ENCODE results near the gene PMM1.
"Not testable (repeated sequence)": the region's sequence is repeated elsewhere in the genome, so short reads cannot be mapped to it uniquely, and the experiment has no call there.

The PMM1 gene

GRCh38 chr22:41563051-41563711, 26.5 kb downstream of the PMM1 start:
- DNase-seq (ENCODE audit: low read depth, low spot score): no peak

DNA sequence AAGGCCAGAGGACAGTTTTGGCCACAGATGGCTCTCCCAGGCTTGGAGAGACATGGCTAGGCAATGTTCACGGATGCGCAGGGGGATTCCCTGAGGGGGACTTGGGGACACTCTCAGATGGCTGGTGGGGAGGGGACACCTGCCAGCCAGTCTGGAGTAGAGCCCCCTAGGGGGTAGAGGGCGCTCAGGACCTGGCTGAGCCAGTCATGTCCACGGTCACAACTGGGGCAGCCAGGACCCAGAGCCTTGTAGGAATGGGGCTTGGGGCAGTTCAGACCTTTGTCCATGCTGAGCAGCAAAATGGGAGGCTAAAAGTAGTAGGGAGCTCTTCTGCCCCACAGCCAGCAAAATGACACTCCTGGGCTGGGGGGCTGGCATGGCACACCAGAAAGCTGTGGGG, 27.2 kb downstream of the PMM1 start:
- DNase-seq (ENCODE audit: low read depth, low spot score): no peak

DNA sequence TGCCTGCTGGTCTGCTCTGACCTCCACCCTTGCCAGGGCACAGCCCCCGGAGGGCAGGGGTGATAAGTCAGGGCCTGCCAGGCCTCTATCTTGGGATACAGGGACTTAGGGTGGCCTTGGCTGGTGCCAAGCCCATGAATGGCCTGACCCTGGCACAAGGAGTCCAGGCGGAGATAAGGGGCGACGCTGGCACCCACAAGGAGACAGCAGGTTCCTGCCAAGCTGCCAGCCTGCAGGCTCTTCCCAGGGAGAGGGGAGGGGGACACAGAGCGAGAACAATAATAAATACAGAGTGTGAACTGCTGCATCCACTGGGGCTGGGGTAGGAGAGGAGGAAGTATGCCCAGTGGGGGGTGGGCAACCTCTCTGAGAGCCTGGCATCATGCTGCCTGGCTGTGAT, 27.9 kb downstream of the PMM1 start:
- no peak for DNase-seq (ENCODE audit: low read depth, low spot score)

DNA sequence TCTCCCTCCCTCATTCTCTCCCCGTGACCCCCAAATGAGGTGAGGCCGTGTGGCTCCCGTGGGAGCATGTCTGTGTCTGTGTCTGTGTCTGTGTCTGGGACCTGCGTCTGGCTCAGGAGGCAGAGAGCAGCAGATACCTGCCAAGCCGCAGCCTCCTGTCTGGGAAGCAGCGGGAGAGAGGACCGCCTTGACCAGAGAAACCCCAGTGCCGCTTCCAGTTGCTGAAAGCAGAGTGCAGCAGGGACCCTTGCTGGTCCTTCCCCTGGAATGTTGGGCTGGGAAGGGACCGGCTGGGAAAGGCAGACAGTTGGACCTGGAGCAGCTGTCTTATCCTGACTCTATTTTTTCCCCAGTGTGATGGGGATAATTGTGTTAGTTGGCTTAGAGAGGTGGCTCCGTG, 28.3 kb downstream of the PMM1 start:
- DNase-seq (ENCODE audit: low read depth, low spot score): no peak

GRCh38 chr22:41560095-41560471, 29.6 kb downstream of the PMM1 start:
- no peak for DNase-seq (ENCODE audit: low read depth, low spot score)

DNA sequence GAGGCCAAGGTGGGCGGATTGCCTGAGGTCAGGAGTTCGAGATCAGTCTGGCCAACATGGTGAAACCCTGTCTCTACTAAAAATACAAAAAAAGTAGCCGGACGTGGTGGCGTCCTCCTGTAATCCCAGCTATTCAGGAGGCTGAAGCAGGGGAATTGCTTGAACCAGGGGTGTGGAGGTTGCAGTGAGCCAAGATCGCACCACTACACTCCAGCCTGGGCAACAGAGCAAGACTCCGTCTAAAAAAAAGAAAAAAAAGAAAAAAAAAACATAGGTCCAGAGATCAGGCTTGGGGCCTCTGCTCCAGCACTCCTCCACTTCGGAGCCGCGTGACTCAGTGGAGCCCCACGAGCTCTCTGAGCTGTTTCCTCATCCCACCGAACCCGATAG, 31.4 kb downstream of the PMM1 start:
- not testable (repeated sequence) for DNase-seq (ENCODE audit: low read depth, low spot score)

GRCh38 chr22:41557401-41558240, 32.0 kb downstream of the PMM1 start:
- DNase-seq (ENCODE audit: low read depth, low spot score): no peak

DNA sequence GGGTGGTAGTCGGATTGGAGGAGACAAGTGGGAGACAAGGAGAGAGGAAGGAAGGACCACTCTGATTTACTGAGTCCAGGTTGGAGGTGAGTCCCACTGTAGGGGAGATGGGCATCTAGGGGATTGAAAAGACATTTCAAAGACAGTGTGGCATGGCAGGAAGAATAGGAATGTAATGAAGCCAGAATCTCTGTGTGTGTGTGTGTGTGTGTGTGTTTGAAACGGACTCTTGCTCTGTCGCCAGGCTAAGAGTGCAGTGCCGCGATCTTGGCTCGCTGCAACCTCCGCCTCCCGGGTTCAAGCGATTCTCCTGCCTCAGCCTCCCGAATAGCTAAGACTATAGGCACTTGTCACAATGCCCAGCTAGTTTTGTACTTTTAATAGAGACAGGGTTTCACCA, 33.1 kb downstream of the PMM1 start:
- DNase-seq (ENCODE audit: low read depth, low spot score): no peak

DNA sequence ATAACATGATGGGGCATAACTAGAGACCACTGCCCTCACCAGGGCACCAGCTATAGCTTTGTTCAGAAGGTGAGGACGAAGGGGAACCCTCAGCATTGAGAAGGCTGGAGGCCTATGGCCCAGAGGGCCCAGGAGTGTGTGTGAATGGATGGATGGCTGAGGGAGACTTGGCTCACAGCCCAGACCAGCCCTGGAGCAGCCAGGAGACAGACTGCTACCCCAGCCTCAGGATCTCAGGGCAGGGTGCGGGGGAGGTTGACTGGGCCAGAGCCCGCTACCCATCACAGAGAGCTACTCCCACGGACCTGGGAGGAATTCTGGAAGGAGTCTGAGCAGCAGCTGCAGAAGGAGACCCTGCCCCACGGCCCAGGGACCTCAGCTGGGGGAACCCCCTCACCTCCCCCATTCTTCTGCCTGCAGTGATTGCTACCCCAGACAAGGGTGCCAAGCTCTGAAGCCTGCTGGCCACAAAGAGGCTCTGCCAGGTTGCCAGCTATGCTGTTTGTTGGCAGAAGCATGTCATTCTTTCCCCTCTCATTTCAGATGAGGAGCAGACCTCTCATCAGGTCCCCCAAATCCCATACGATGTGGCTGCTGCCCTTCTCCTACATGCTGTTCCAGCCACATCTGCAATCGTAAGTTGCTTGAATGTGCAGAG, 34.2 kb downstream of the PMM1 start:
- DNase-seq (ENCODE audit: low read depth, low spot score): no peak

DNA sequence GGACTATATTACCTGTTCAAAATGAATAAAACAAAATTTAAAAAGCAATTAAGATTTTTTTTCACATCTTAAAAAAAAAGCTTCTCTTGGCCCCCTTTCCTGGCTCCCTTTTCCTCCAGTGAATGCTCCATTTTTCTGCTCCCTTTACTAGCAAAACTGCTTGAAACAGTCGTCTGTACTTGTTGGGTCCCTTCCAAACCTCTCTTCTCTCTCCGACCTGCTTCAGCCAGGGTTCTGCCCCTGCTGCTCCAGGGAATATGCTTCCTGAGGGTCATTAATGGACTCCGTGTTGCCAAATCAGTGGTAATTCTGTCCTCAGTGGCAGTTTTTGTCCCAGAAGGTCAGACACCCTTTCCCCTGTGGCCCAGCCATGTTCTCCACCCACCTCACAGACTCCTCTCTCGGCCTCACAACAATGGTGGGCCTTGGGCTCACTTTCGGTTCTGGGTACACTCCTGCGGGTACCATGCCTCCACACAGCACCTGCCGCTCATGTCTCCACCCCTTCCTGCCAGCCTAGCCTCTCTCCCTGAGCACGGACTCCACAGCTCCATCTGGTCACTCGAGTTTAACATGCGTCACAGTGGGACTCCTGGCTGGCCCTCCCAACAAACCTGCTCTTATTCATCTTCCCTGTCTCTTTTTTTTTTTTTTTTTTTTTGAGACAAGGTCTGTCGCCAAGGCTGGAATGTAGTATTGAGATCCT, 37.6 kb downstream of the PMM1 start:
- no peak for DNase-seq (ENCODE audit: low read depth, low spot score)

GRCh38 chr22:41550952-41551491, 38.6 kb downstream of the PMM1 start:
- no peak for DNase-seq (ENCODE audit: low read depth, low spot score)

DNA sequence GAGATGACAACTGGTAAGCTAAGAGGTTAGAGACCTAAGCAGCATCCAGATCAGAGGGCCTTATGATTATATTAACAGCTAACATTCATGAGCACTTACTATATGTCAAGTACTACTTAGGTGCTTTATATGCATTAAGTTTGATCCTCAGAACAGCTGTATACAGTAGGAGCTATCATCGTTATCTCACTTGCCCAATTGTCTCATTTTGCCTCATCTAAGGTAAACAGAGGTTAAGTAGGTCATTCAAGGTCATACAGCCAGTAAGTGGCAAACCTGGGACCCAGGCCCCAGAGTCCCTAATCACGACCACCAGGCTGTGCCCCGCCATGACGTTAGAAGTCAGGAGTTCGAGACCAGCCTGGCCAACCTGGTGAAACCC, 40.8 kb downstream of the PMM1 start:
- DNase-seq (ENCODE audit: low read depth, low spot score): no peak

DNA sequence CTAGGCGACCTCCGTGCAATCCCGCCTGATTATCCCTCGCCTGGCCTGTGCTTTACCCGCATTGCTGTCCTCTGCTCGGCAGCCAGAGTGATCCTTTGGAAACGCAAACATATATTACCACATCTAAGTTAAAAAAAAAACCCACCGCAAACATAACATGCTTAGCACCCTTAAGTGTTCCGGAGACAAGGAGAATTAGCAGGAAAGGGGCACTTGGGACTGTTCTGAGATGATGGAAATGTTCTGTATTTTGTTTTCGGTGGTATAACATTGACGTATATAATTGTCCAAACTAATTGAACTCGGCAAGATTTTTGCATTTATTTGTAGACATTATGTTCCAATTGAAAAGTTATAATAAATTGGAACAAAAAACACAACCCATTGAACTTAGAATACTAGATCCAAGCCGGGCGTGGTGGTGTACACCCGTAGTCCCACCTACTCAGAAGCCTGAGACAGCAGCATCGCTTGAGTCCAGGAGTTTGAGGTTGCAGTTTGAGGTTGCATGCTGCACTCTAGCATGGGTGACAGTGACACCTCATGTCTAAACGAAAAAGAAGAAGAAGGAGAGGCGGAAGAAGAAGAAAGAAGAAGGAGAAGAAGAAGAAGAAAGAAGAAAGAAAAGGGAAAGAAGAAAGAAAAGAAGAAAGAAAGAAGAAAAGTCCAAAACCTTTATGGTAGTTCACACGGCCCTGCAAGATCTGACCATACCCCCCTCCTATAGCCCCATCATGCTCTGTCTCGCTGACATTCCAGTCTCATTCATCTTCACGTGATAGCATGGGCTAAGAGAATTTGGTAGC, 44.8 kb downstream of the PMM1 start:
- no peak for DNase-seq (ENCODE audit: low read depth, low spot score)

GRCh38 chr22:41543854-41544670, 45.6 kb downstream of the PMM1 start, which contains the start of gene POLR3H:
Gene POLR3H (minus strand): TSS chr22:41544470. CDS start chr22:41544101, 369 bp downstream.
- peak; percentile 91 for DNase-seq (ENCODE audit: low read depth, low spot score)

GRCh38 chr22:41542224-41542623, 47.4 kb downstream of the PMM1 start:
- no peak for DNase-seq (ENCODE audit: low read depth, low spot score)

DNA sequence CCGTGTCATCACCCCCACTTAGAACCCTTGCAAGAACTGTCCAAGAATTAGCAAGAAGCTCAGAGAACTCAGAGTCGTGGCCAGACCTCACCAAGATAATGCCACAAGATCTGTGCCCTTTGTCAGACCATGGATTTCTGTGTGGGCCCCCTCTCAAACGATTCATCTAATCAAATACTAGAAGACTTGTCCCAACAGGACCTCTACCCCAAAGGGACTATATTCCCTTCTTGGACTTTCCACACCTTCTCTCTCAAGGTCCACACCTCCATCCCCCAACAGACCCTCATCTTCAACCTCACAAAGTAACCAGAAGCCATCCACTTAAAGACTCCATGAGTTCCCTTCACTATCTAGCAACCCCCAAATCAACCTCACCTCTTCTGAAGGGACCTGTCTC, 48.2 kb downstream of the PMM1 start:
- DNase-seq (ENCODE audit: low read depth, low spot score): no peak

DNA sequence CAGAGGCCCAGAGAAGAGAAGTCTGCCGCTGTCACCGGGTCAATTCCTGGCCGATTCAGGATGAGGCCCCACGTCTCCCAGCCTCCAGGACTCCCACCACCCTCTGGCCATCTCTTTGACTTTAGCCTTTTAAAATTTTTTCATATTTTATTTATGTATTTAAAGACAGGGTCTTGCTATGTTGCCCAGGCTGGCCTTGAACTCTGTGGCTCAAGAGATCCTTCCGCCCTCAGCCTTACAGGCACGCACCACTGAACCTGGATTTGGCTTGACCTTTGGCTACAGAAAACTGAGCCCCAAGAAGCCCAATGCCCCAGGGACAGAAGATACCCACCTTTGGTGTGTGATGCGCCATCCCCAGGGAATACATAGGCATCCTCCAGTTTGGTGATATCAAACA, 49.3 kb downstream of the PMM1 start:
- DNase-seq (ENCODE audit: low read depth, low spot score): no peak

DNA sequence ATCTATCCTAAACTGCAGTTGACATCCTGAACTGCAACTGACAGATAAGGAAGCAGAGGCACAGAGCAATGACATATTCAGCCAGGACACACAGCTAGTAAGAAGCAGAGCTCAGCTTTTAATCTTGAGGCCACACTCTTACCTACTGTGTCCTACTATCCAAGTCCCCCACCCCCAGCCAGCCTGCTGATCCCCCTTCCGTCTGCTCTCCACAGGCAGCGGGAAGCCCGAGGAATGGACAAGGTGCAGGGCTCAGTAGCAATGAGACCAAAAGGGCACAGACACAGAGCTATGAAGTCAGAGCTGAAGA, 49.7 kb downstream of the PMM1 start:
- no peak for DNase-seq (ENCODE audit: low read depth, low spot score)

DNA sequence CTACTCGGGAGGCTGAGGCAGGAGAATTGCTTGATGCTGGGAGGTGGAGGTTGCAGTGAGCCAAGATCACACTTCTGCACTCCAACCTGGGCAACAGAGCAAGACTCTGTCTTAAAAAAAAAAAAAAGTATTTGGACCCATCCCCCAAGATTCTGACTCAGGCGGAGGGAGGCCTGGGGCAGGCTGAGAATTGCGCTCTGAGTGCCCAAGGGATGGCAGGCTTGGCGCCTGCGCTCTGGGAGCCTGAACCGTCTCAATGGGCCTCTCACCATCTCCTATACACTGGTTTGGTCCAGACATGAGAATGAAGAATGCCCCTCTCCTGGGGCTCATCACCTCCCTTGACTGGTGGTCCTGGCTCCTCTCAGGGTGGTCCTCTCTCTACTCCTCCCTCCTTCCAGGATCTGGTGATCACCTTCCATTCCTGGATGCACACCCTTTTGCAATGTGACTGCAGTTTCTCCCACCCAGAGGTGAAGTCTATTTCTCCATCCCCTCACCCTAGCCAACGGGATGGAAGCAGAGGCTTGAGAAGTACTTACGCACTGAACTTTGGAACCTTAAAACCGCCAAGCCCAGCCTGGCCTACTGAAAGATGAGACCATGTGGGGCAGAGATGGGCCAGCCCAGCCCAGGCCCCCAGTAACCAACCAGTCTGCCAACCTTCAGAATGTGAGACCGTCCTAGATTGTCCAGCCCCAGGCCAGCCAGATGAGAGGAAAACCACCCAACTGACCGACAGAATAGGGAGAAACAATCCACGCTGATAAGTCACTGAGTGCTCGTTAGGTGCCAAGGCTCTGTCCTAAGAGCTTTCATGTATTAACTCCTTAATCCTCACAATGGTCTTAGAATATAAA, 50.3 kb downstream of the PMM1 start:
- no peak for DNase-seq (ENCODE audit: low read depth, low spot score)
